Stimulated activated CD4-positive, alpha-beta T cell treated with anti-CD3 and anti-CD28 coated beads, Interleukin-15, amount 100 ng/mL, for 48 hours (primary cell): Measurements from ENCODE around the gene SLC1A4.
"Not testable (repeated sequence)": the region's sequence is repeated elsewhere in the genome, so short reads cannot be mapped to it uniquely, and the experiment has no call there.

Source experiments
- DNase-seq, 2 donors: peaks; one replicate each; pipeline ENCODE4 v3.0.0-alpha.2; 2020; ENCODE audit warnings: low read depth in 2 of 2

Gene SLC1A4

GRCh38 chr2:64989126-64989981, at the start of gene SLC1A4:
Gene SLC1A4, plus strand, starts transcription at chr2:64989399. Its CDS starts 245 bp downstream, at chr2:64989644.
- peak; percentile 58 to 85 for DNase-seq

GRCh38 chr2:64941143-64941542, 48.1 kb upstream of the SLC1A4 start:
- no peak for DNase-seq

DNA sequence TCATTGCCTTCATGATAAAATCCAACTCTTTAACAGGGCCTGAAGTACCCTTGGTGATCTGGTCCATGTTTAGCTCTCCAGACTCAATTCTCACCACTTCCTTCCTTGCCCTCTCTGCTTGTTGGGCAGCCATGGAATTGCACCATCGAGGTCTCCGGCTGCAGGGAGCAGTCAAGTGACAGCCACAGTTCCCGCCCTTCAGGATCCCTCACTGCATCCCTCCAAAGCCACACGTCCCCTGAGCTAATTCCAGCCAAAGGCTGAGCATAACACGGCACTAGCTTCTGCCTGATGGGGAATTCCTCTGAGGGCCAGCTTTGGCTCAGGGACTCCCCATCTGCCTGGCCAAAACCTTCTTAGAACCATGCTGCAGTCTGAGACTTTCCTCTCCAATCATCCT, 47.4 kb upstream of the SLC1A4 start:
- DNase-seq = no peak

- DNase-seq = no peak
Observed at GRCh38 chr2:64942693-64943092, 46.5 kb upstream of the SLC1A4 start.

- no peak for DNase-seq
Observed at GRCh38 chr2:64943387-64944150, 45.6 kb upstream of the SLC1A4 start.

- no peak for DNase-seq
Observed at GRCh38 chr2:64944484-64944883, 44.7 kb upstream of the SLC1A4 start.

GRCh38 chr2:64945973-64946768, 43.0 kb upstream of the SLC1A4 start:
- peak; percentile 40 to 57 for DNase-seq

- no peak for DNase-seq
Observed at GRCh38 chr2:64946769-64947247, 42.4 kb upstream of the SLC1A4 start.

GRCh38 chr2:64947885-64948284, 41.3 kb upstream of the SLC1A4 start:
- no peak for DNase-seq

- no peak for DNase-seq
Observed at GRCh38 chr2:64950226-64951160, 38.7 kb upstream of the SLC1A4 start.

DNA sequence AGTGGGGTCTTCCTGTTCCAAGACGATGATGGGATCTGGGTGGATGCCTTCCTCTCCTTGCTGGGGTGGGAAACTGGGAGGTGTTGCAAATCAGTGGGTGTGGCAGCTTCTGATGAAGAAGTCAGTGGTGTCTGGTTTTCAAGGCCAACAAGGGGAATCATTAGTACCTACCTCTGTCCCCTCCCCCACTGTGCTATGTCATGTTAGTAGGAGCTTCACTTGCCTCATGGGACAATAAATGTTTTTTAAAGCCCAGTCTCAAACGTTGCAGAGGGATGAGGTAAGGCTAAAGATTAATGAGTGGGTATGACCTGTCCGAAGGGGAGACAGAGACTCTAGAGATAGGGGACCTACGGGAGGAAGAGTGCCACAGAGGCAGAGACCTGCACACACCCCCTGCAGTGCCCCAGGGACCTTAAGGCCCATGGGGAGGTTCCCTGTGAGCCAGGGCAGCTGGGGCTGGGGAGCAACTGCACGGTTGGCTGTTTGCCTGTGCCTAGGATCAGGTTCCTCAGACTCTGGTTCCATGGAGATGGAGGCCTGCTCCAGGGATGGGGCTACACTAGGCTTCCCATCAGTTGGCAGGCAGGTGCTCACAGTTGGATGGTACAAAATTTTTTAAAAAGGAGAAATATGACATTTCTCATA, 37.8 kb upstream of the SLC1A4 start:
- no peak for DNase-seq

DNA sequence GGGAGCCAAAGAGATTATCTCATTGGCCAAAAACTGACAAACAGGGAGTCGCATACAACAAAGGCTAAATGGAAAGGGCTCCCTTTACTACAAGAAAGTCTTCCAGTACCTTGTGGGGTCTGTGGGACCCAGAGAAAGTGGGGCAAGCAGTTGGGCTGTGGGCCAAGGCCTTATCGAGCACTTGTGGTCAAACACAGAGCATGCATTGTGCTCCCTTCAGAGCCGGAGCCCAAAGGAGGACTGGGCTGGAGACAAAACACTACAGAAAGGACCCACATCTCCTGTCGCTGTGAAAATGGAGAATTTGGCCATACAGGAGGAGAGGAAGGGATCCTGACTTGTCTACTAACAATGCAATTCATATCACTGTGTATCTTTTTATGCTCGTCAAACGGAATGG, 37.1 kb upstream of the SLC1A4 start:
- DNase-seq = no peak

GRCh38 chr2:64952511-64953482, 36.4 kb upstream of the SLC1A4 start:
- no peak for DNase-seq

- DNase-seq = no peak
Observed at GRCh38 chr2:64955467-64955866, 33.7 kb upstream of the SLC1A4 start.

DNA sequence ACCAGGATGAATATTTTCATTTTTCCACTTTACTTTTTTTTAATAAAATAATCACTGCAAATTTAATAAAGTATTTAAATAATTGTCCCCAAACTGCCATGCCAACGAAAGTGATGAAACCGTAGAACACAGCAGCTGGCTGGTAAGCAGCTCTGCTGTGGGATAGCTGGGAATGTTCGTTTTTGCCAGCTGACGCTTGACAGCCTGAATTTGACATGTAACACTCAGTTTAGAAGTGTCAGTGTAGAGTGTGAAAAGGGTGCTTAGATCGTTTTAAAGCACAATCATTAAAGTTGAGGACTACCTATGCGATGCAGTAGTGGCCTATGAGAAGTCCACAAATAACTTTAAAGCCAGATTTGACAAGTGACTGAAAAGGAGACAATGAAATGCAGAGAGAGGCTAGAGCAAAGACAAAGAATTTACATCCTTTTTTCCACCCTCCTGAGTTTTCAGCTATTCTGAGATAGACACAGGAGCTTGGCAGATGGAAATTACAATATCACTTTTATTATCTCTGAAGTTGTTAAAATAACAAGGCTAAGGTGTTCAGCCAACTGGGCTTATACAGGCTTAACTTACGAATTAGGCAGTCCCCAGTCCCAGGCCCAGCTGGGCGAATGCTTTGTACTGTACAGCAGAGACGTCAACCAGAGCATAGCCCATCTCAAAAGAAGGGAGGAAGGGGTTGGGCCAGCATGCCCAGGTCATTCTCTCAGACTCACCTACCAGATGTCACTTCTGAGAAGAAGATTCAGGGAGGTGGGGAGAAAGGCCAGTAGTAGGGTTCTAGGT, 31.9 kb upstream of the SLC1A4 start:
- no peak for DNase-seq

DNA sequence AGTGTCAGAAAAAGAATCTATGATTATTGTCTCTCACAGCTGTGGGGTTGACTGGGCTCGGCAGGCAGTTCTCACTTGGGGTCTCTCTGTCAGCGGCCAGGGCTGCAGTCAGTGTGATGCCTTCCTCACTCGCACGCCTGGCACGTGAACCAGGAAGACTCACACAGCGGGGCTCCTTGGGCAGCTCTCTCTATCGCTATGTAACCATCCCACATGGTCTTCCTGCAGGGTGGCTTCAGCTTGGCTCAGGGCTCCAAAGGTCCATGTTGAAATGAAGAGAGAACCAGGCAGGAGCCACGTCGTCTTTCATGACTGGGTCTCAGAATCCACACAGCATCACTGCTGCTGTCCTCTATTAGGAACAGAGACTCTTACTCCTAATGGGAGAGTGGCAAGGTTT, 30.6 kb upstream of the SLC1A4 start:
- DNase-seq = no peak

- DNase-seq = no peak
Observed at GRCh38 chr2:64960819-64961218, 28.4 kb upstream of the SLC1A4 start.

DNA sequence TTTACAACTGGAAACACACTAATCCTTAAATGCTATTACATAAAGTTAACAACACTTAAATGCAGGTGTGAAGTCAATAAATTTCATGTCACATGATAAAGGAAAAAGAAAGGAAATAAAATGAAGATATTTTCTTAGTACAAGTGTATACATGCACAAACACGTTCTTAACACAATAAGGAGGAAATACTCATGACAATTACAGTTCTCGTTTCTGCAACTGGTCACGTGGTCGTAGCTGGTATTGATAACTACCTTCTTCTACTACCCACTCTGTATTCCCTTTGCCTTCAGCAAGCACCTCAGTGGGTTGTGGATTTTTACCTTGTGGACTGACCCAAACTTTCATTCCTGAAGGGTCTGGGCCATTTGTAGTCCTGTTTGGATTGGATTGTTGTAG, 26.1 kb upstream of the SLC1A4 start:
- not testable (repeated sequence) for DNase-seq
